Stimulated activated CD4-positive, alpha-beta T cell treated with anti-CD3 and anti-CD28 coated beads, Interleukin-2, amount 100 ng/mL, for 48 hours (primary cell): ENCODE data around the gene LCN6.

ENCODE experiments used
- DNase-seq, 2 donors: peaks; one replicate each; pipeline ENCODE4 v3.0.0-alpha.2; 2020

Gene LCN6

DNA sequence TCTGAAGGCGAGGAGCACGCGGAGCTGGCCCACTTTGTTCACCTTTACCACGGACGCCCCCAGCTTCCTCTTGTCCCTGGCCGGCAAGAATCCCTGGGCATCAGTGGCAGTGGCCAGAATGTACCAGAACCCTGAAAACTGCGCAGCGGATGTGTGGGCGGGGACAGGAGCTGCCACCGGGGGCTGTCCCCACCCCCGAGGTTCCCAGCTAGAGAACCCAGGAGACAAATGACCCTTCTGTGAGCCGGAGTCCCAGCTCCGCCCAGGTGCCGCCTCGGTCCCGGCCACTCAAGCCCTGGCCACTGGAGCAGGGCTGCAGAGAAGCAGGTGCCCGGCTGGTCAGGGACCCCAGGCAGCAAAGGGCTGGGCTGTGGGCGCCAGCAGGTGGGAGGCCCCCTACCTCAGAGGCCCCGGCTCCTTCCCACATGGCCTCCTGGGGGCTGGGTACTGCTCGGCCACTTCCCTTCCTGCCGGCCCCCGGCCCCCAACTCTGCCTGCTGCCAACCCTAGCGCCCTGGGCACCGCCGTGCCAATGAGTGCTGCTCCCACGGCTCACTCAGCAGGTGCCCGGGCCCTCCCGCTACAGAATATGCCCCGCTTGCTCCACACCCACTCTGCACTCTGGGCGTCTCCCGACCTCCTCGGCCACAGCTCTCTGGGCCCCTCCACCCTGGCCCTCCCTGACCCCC, 6.3 kb downstream of the LCN6 start:
- DNase-seq = peak in 1 of 2 donors; percentile 44

DNA sequence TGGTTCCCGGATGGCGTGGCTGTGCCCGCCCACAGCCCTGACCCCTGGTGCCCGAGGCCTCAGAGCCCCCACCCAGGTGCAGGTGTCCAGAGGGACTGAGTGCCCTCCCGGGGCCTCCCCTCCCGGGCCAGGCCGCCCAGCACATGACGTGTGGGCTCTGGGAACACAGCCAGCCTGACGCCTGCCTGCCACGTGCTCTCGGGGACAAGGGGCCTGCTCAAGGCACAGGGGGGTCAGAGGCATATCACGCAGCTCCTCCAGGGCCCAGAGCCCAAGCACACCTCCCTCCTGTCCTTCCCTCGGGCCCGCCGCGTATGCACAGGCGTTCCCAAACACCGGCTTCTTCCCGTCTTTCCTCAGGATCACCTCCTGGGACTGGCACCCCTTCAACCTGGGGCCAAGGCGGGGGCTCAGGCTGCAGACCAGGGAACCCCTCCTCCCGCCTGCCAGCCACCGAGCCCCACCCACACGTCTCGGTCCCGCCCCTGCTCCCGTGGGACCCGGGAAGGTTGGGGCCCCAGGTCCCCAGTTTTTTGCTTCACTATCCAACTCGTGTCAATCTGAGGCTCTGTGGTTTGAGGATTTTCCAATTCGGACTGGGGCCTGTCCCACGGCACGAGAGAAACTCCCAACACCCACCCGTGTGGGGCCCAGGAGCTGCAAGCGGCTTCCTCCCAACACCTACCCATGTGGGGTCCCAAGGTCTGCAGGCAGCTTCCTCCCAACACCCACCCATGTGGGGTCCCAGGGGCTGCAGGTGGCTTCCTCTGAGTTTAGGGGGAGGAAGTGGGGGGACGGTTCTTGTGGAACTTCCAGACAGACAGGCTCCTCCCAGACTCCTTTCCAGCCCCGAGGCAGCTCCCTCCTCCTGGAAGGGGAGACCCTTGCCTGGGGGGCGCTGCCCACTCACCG, 7.1 kb downstream of the LCN6 start:
- DNase-seq = no peak

DNA sequence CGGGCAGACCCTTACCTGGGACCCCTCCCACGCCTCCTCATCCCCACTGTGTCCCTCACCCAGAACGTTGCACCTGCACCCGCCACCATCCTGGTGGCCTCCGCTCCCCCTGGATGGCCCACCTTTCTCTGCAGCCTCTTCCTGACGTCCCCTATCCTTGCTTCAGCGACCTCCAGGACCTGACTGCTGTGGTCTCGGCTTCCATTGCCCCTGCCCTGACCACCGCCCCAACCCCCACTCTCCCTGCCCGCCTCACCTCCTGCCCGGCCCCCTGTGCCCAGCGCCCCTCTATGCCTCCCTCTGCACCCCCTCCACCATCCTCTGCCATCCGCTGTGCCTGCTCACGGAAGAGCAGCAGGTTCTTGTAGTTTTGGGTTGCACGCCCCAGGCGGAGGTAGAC, 7.8 kb downstream of the LCN6 start:
- no peak for DNase-seq

DNA sequence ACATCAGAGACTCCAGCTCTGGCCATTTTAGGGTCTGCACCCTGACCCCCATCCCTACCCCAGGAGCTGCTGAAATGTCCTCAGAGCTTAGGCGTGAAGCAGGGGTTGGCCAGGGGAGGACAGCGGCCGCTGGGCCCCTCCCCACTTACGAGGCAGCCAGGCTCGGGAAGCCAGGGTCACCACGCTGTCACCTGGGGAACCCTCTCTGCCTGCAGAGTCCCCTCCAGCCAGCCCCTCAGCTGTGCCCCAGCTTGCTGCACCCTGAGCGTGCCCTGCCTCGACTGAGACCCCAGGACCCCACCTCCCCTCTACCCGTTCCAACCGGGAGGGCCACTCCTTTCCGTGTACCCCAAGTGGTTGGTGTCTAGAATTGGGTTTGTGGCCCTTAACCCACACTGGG, 8.3 kb downstream of the LCN6 start:
- DNase-seq = no peak

DNA sequence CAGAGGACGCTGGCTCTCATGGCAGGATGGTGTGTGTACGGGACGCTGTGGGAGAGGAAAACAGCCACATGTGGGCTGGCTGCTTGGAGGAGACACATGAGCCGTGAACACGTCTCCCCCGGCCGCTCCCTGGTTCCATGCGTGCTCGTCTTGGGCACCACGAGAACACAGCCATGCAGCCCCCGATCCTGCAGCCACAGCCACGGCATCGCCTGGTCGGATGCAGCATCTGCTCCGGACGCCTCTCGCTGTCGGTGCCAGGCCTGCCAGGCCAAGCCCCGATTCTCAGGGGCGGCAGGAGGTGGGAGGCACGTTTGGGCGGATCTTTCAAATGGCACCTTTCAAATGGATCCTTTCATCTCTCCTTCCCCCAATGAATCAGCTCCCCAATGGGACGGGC, 8.8 kb downstream of the LCN6 start:
- DNase-seq = no peak

DNA sequence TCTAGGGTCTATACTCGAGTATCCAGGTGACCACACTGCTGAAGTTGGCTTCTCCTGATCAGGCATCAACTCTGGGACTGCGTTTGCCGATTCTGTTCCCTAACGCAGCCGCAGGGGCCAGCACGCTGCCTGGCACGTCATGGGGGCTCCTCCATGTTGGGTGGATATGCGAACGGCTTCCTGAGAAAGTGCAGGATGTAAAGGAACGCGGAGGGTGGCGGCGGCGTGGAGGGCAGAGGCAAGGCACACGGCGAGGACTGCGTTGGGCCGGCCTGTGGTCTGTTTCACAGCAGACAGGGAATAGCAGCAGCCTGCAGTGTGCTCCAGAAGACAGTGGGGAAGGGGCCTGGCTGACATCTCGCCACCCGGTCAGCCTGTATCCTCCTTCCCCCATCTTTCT, 9.4 kb downstream of the LCN6 start:
- no peak for DNase-seq

DNA sequence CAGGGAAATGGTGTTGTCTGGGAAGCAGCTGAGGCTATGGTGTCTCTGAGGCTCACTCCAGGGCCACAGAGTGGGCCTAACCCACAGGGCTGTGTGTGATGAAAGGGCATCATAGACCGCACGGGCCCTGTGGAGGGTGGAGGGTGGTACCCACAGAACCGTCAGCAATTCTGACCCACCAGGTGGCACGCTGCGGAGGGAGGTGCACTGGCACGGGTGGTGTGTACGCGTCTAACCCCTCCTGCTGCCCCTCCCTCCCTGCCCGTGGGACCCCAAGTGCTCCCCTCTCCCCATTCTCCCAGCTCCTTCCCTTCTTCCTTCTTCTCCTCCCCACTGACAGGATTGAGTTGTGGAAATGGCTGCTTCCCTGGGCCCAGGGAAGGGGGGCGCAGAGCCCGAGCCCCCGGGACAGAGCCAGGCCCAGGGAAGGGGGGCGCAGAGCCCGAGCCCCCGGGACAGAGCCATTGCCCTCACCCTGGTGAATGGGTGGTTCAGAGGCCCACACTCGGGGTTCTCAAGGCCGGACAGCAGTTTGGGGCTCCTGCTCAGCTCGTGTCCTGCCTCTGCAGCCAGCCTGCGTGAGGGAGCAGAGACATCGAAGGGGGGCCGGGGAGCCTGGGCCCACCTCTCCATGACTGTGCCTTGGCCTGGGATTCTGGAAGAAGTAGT, 12.4 kb downstream of the LCN6 start:
- DNase-seq = no peak

DNA sequence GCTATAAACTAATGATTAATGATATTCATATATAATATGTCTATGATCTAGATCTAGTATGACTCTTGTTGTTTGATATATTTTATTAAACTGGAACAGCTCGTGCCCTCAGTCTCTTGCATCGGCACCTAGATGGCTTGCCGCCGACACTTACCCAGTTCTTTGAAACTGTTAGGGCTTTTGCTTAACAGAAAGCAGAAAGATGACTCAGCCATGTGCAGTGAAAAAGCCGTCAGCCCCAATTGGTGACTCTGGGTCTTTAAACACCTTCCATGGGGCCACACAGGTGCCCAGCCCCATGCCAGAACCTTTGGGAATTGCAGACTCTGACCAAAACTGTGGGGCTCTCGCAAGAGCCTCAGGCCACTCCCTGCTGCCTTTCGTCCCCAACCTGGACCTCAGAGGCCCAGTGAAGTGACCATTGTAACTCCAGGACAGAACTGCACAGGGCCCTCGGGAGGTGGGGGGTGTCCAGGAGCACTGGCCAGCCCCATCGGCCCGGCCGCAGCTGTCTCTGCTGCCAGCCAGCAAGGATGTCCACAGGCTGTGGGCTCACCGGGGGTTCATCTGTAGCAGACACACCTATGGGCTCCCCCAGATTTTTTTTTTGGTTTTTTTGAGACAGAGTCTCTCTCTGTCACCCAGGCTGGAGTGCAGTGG, 13.4 kb downstream of the LCN6 start:
- DNase-seq = no peak

DNA sequence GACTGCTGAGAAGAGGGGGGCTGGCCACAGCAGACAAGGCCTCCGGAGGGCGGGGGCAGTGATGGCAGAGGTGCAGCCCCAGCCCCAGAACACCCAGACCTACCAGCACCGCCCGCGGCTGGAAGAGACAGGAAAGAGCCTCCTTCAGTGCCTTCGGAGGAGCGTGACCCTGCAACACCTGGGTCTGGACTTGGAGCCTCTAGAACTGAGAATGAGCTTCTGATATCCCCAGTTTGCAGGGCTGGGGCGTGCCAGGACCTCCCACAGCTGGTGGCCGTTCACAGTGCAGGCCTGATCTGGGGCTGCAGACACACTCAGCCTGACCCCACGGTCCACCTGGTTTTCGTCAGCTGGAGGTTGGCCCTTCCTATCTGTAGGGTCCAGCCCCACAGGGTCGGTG, 14.7 kb downstream of the LCN6 start:
- no peak for DNase-seq

DNA sequence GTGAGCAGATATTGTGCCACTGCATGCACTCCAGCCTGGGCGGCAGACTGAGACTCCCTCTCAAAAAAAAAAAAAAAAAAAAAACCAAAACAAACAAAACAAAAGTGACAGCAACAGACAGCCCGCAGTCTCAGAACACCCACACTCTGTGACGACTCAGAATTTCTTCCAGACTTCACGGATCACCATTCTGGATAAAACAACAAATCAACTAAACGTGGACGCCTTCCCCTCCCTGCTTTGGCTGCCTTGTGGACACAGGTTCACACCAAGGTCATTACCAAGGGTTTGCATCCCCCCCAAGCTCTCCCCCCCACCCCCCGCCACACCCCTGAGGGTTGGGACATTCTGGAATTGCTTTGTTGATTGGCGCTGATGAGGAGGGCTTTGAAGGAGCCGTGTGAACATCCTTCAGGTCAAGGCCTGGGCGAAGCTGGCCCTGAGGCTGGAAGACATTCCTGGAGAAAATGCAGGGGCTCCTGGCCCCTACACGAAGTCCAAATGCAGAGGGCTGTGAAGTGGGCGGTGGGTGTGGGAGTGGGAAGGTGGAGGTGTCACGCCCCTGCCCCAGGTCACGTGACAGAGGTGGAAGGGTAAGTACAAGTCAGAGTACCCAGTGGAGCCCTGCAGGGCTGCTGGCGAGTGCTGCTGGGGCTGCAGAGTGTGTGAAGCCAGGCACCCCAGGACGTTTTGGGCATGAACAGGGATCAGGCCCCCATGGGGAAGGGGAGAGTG, 15.7 kb downstream of the LCN6 start:
- DNase-seq = no peak

DNA sequence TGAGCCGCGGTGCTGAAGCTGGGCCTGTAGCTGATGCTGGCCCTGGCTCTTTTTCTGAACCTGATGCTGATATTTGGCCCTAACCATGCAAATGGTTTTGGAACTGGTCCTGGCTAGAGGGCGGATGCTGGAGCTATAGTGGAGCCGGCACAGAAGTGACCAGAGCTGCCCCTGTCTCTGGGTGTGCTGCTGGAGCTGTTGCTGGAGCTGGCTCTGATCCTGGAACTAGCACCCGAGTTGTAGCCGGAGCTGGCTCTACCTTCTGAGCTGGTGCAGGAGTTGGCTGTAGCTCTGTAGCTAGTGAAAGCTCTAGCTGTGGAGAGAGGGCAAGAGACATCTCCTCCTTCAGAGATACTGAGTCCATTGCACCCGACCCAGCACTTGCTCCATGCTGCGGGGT, 18.4 kb downstream of the LCN6 start:
- DNase-seq = no peak

DNA sequence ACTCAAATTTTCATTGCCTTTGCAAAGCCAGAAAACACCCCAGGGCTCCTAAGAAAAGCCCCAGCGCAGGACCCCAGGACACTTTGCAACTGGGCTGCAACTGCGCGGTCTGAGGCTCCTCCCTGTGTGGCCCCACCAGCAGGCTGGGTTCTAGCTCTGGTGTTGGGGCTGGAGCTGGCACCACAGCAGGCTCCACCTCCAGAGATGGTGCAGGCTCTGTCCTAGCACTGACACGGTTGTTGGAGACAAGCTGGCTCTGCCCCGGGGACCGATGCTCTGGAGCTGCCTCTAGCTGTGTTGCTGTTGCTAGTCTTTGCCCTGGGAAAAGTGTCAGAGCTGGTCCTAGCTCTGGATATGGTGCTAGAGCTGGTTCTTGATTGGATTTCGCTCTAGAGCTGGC, 19.2 kb downstream of the LCN6 start:
- DNase-seq = no peak

DNA sequence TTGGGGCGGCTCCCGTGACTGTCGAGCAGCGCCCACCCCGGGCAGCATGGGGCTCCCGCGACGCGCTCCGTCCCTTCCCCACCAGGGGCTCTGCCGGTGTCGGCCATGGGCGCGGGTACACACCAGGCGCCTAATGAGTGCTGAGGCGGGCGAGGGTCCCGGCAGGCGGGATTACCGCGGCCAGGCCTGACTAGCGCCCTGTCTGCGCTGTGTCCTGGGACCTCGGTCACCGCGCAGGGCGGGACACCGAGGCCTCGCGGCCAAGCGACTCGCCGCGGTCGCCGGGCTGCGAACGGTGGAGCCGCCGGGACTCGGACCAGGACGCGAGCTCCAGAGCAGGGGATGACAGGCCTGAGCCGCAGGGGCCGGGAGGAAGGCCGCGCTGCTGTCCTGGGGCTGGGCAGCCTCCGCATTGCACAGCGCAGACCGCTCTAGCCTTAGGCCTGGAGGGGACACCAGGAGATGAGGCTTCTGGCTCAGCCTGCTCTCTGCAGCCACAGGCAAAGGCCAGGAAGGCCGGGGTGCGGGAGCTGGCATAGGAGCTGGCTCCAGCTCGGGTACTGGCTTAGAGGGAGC, 19.7 kb downstream of the LCN6 start:
- no peak for DNase-seq

DNA sequence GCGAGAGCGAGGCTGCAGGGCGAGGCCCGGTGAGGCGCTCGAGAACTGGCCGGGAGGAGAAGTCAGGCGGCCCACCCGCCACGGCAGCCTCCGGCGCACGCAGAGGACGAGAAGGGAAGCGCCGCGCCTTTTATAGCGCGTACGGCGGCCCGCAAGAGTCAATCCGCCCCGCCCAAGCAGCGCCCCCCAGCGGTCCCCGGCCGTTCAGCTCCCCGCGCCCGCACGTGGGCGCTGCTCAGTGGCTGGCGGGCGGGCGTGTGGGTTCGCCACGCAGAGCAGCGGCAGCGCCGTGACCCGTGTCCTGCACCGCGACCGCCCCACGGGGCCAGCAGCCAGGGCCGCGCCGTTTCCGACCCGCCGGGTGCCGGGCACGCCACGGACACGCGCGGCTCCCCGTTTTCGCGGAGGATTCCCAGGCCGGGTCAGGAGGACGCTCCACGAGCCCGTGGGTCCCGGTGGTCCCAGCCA, 20.2 kb downstream of the LCN6 start:
- peak; percentile 91 to 98 for DNase-seq

DNA sequence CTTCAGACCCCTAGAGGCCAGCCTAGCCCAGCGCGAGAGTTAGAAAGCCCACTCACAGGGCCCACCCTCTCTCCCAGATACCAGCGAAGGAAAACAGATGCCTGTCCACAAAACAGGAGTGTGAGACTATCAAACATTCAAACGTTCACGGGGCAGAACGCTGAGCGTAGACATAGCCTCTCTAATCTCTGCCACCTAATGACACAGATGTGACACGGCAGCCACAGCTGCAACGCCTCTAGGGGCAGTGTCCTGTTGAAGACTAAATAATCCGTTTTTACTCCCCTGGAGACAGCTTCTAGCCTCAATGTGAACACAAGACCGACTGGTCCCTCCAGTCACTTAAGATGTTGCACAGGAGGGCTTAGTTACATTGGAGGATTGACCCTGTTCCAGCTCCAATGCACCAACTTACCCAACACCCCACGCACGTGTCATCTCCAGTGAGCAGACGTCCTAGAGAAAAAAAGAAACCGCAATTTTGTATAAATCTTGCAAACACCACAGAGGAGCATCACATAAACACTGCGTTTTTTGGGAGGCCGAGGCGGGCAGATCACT, 21.6 kb downstream of the LCN6 start:
- peak in 1 of 2 donors; percentile 24 for DNase-seq

DNA sequence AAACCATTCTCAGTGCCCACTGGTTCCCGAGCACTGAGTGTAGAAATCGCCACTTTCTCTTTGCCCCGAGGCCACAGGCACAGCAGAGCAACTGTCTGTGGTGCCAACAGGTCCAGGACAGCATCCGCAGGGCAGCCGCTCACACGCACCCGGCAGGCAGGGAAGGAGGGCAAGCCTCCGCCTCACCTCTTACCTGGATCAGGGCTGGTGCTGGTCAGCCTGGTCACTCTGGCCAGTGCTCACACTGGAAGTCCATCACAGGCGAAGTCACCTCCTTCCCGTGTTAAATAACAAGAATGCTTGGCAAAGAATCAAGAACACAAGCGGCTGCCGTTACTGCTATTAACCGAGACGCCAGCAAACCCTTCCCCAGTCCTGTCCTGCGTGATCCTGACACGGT, 22.2 kb downstream of the LCN6 start:
- no peak for DNase-seq

DNA sequence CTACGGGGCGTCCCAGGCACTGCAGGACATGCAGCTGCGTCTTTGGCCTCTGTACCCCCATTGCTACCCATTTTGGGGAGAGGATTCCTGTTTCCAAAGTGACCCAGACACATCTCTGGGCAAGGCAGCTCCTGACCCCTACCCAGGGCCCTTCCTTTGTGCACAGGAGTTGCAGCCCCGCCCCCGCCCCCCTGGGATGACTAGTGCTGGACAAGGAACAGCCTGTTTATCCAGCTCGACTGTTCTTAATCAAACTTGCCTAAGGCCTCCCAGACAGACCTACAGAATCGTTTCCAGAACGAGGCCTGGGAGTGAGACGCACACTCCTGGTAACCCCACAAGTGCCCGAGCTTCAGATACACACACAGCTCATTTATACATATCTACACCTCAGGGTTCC, 22.7 kb downstream of the LCN6 start:
- no peak for DNase-seq

DNA sequence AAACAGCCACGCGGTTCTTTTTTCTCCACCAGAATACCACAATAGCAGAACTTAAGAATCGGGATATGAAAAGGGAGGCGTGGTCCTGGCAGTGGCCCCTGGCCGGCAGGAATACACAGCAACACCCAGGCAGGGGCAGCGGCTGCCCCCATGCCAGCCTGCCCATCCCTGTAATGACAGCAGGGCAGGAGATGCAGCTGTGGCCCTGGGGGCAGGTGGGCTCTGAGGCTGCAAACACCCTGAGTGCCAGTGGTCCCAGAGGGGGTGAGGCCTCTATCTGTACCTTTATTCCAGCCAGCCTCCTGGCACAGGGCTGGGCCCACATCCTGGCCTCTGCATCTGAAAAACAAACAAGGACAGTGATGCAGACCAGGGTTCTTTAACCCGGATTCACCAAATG, 23.6 kb downstream of the LCN6 start:
- no peak for DNase-seq

DNA sequence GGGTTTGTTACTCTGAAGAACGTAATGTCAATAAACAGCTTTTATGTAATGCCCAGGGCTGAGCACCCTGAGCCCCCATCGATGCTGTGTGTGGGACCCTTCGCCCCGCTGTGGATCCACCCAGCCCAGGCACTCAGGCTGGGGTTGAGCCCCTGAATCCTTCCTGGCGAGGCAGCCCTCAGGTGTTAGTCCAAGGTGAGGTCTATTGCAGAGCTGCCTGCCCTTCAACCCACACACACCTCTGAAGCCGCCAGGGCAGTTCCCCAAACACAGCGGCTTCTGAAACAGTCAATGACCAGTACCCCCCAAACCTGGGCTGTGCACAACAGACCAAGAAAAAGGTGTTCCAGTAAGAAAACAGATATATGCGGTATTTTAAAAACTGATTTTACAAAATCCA, 24.3 kb downstream of the LCN6 start:
- DNase-seq = no peak

DNA sequence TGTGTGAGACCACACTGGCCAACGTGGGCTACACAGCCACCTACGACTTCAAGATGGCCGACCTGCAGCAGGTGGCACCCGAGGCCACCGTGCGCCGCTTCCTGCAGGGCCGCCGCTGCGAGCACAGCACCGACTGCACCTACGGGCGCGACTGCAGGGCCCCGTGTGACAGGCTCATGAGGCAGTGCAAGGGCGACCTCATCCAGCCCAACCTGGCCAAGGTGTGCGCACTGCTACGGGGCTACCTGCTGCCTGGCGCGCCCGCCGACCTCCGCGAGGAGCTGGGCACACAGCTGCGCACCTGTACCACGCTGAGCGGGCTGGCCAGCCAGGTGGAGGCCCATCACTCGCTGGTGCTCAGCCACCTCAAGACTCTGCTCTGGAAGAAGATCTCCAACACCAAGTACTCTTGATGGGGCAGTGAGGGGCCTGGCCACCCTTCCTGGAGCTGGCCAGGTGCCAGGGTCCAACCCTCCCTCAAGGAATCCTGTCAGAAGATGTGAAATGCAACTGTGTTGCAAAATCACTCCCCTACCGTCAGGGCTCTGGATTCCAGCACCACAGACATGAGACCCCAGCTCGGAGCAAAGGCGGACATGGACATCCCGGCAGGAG, 24.9 kb downstream of the LCN6 start:
- no peak for DNase-seq

DNA sequence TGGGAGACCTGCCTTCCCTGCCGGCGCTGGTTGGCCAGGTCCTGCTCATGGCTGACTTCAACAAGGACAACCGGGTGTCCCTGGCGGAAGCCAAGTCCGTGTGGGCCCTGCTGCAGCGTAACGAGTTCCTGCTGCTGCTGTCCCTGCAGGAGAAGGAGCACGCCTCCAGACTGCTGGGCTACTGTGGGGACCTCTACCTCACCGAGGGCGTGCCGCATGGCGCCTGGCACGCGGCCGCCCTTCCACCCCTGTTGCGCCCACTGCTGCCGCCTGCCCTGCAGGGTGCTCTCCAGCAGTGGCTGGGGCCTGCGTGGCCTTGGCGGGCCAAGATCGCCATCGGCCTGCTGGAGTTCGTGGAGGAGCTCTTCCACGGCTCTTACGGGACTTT, 25.4 kb downstream of the LCN6 start:
- no peak for DNase-seq
